GM18517 (cell line): Measurements from ENCODE around the gene PSAT1.

Experiments used
- ATAC-seq: cut with Tn5 transposase; IDR thresholded peaks from one replicate; pipeline ENCODE4 v1.9.1; 2021; ENCODE audit warnings: mild to moderate bottlenecking, moderate library complexity; ENCODE audit not compliant: unreplicated experiment

PSAT1 gene

GRCh38 chr9:78316166-78316892, 19.4 kb downstream of the PSAT1 start:
- no peak for ATAC-seq

- ATAC-seq, result no peak
These were observed 22.5 kb downstream of the PSAT1 start for GRCh38 chr9:78319197-78320029.

- ATAC-seq, result no peak
These were observed 23.2 kb downstream of the PSAT1 start for GRCh38 chr9:78320030-78320693.

GRCh38 chr9:78320875-78321496, 24.1 kb downstream of the PSAT1 start:
- ATAC-seq, result no peak

- no peak for ATAC-seq
These were observed 24.6 kb downstream of the PSAT1 start for GRCh38 chr9:78321505-78321904.

- no peak for ATAC-seq
These were observed 27.2 kb downstream of the PSAT1 start for GRCh38 chr9:78324068-78324650.

GRCh38 chr9:78324682-78325081, 27.8 kb downstream of the PSAT1 start:
- no peak for ATAC-seq

- no peak for ATAC-seq
These were observed 28.4 kb downstream of the PSAT1 start for GRCh38 chr9:78325343-78325742.

- ATAC-seq, result no peak
These were observed 29.0 kb downstream of the PSAT1 start for GRCh38 chr9:78325846-78326360.

GRCh38 chr9:78326564-78326963, 29.6 kb downstream of the PSAT1 start:
- no peak for ATAC-seq

- no peak for ATAC-seq
These were observed 35.5 kb downstream of the PSAT1 start for GRCh38 chr9:78332381-78332780.

- no peak for ATAC-seq
These were observed 51.9 kb downstream of the PSAT1 start for GRCh38 chr9:78348848-78349247.

GRCh38 chr9:78351816-78352215, 54.9 kb downstream of the PSAT1 start:
- no peak for ATAC-seq

GRCh38 chr9:78354324-78354973, 57.5 kb downstream of the PSAT1 start:
- no peak for ATAC-seq

- ATAC-seq, result no peak
These were observed 58.1 kb downstream of the PSAT1 start for GRCh38 chr9:78354989-78355388.

GRCh38 chr9:78356634-78357033, 59.7 kb downstream of the PSAT1 start:
- no peak for ATAC-seq

- ATAC-seq, result peak; percentile 43
These were observed 60.4 kb downstream of the PSAT1 start for GRCh38 chr9:78357165-78357873.

GRCh38 chr9:78358329-78359051, 61.6 kb downstream of the PSAT1 start:
- no peak for ATAC-seq

- no peak for ATAC-seq
These were observed 66.3 kb downstream of the PSAT1 start for GRCh38 chr9:78363221-78363620.
